Diencephalon (tissue), 1 donor: Measurements from ENCODE around the gene CNP. TPM values are rescaled to one million over a fixed set of nuclear protein-coding genes. Genes with fewer than 3 reads are reported as not detected.

Source experiments
- total RNA-seq: library from RNA; depleted of rRNA; stranded (reverse); fragments of >200 nt; gene quantifications from one replicate; pipeline ENCODE4 v1.2.3, GENCODE V29; 2014

CNP gene
- 78.4 TPM for total RNA-seq

GRCh38 chr17:41966463-41967140 lies at the start of gene CNP:
Gene CNP (plus strand): TSS chr17:41966795. CDS start chr17:41966885, 90 bp downstream.

GRCh38 chr17:41918314-41919164 lies 48.1 kb upstream of the CNP start, which contains the start of gene ACLY:
Gene ACLY (minus strand): TSS chr17:41918951. CDS start chr17:41913873, 5,078 bp downstream.

GRCh38 chr17:41930009-41930832 lies 36.4 kb upstream of the CNP start, which contains the start of gene ODAD4:
Gene ODAD4 (plus strand): TSS chr17:41930617. CDS start chr17:41930724, 107 bp downstream.

GRCh38 chr17:42016941-42017865 lies 50.6 kb downstream of the CNP start, which contains the start of gene DNAJC7:
Gene DNAJC7 (minus strand): TSS chr17:42017439. CDS start chr17:42017416, 23 bp downstream.

GRCh38 chr17:42019509-42020404 lies 53.2 kb downstream of the CNP start, which contains the start of gene NKIRAS2:
Gene NKIRAS2 (plus strand): TSS chr17:42020090. CDS start chr17:42021578, 1,488 bp downstream.

Other genes starting within 250 kb of the CNP start
- 9.9 TPM for gene HAP1, start 232.2 kb upstream of the CNP start, total RNA-seq
- 29.8 TPM for gene JUP, start 180.1 kb upstream of the CNP start, total RNA-seq
- 19.8 TPM for gene P3H4, start 154.8 kb upstream of the CNP start, total RNA-seq
- 18.2 TPM for gene FKBP10, start 153.8 kb upstream of the CNP start, total RNA-seq
- gene NT5C3B, start 130.6 kb upstream of the CNP start, total RNA-seq = 145 TPM
- gene KLHL10, start 129.0 kb upstream of the CNP start, total RNA-seq = not detected
- gene KLHL11, start 101.4 kb upstream of the CNP start, total RNA-seq = 76.6 TPM
- gene ACLY, start 47.8 kb upstream of the CNP start, total RNA-seq = 171 TPM
- 6.5 TPM for gene ODAD4, start 36.2 kb upstream of the CNP start, total RNA-seq
- gene DNAJC7, start 50.6 kb downstream of the CNP start, total RNA-seq = 90.0 TPM
- 48.9 TPM for gene NKIRAS2, start 53.3 kb downstream of the CNP start, total RNA-seq
- gene C17orf113, start 83.8 kb downstream of the CNP start, total RNA-seq = 4.2 TPM
- 1.8 TPM for gene ZNF385C, start 131.7 kb downstream of the CNP start, total RNA-seq
- gene DHX58, start 145.9 kb downstream of the CNP start, total RNA-seq = 3.0 TPM
- 18.7 TPM for gene KAT2A, start 154.6 kb downstream of the CNP start, total RNA-seq
- gene HSPB9, start 156.0 kb downstream of the CNP start, total RNA-seq = 0.23 TPM
- gene RAB5C, start 188.2 kb downstream of the CNP start, total RNA-seq = 64.8 TPM
- 1.8 TPM for gene KCNH4, start 214.3 kb downstream of the CNP start, total RNA-seq
- 1.6 TPM for gene HCRT, start 218.7 kb downstream of the CNP start, total RNA-seq
- 5.1 TPM for gene GHDC, start 227.7 kb downstream of the CNP start, total RNA-seq